GM18520 (cell line): ENCODE measurements around the gene ACAD9.
A peak's percentile ranks its signal among the peaks of the same experiment; 100 is the strongest.
"Not testable (repeated sequence)": the region's sequence is repeated elsewhere in the genome, so short reads cannot be mapped to it uniquely, and the experiment has no call there.

Source experiments
- ATAC-seq: cut with Tn5 transposase; IDR thresholded peaks from one replicate; pipeline ENCODE4 v1.9.1; 2021; ENCODE audit not compliant: unreplicated experiment

ACAD9 gene

DNA sequence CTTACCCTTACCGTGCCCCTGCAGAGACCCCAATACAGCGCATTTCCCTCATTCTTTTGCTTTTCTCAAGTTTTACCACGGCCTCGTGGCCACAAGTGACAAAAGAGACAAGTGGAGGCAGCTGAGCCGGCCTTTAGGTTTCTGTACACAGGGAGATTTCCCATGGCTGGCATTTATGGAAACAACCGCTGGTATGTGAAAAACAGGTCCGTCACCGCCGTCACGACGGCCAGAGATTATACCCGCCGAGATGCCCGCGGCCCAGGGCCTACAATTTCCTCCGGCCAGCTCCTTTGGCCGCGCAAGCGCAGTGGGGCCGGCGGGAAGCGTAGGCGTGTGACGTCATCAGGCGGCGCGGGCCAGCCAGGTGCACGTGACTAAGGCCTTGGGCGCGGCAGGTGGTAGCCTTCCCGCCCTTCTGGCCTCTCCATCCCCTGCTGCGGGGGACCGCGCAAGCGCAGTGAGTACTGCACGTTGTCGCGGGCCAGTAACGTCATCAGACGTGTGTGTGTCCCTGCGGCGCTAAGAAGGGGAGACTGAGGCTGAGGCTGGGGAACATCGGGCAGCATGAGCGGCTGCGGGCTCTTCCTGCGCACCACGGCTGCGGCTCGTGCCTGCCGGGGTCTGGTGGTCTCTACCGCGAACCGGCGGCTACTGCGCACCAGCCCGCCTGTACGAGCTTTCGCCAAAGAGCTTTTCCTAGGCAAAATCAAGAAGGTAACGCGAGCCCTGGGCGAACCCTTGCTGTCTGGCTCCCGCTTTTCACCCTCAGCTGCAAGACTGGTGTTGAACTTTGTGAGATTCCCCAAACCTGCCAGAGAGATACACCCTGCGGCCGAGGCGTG lies at the start of gene ACAD9:
Gene ACAD9 (plus strand): TSS at position 496 of the 845 bp plus-strand sequence. CDS start 72 bp downstream, at position 568.
- ATAC-seq: peak; percentile 87

DNA sequence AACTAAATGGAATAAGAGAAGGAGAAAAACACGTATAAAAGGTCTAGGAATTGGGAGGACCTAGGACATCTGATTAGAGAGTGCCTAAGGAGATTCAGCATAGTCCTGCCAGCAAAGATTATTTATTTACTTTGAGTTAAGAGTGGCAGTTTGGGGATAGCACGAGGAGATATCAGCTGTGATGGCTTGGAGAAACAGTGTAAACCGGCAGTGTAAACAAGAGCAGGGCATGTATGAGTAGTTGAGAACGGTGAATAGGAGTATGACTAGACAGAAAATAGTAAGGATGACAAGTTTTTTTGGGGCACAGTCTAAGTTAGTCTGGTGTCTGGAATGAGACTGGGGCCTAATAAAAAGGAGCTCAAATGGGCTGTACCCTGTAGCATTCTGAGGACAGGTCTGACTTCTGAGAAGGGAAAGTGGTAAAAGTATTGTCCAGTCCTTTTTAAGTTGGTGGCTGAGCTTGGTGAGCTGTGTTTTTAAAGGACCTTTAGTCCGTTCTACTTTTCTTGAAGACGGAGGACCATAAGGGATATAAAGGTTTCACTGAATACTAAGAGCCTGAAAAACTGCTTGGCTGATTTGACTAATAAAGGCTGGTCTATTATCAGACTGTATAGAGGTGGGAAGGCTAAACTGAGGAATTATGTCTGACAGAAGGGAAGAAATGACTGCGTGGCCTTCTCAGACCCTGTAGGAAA lies 49.3 kb upstream of the ACAD9 start:
- not testable (repeated sequence) for ATAC-seq

DNA sequence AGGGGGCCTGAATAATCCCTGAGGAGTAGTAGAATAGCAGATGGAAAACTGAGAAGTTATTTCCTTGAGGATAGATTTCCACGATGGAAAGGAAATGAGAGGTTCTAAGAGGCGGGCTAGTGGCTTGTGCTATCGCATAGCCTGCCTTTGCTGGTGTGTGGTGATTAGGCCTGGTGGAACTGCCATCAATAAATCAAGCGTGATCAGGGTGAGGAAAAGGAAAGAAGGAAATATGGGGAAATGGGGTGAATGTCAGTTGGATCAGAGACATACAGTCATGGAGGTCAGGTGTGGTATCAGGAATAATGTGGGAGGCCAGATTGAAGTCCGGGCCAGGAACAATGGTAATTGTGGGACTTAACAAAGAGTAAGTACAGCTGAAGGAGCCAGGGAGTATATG lies 48.7 kb upstream of the ACAD9 start:
- not testable (repeated sequence) for ATAC-seq

DNA sequence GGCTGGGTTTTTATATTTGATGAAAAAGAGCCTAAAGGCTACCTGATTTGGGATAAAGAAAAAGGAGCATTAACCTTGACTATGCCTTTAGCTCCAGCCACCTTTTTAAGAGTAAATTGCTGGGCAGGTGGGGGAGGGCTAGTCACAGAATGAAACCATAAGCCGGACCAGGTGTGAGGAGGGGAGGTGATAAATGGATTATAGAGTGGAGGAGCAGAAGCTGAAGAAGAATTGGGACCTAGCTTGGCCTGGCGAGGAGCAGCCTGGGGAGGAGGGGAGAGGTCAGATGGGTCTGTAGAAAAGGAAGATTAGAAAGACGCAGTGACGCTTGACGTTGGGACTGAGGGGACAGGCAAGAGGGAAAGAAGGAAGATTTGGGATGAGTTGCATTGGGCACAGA lies 46.4 kb upstream of the ACAD9 start:
- ATAC-seq: not testable (repeated sequence)

DNA sequence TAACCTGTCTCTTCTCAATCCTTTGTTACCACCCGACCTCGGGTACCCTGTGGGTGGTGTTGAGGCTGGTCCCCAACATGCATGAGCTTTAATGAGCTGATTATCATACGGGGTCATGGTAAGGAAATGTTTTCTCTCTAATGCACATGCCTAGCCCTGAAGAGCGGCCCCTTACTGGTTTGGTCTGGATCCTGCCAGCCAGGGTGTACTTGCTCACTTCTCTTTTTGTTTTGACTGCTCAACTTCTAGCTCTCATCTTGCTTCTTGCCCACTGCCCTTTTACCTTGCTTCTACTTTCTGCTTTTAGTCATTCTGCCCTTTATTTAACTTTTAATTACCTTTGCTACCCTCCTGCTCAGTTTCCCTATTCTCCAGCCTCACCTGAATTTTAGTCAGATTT lies 44.3 kb upstream of the ACAD9 start:
- ATAC-seq: no peak

DNA sequence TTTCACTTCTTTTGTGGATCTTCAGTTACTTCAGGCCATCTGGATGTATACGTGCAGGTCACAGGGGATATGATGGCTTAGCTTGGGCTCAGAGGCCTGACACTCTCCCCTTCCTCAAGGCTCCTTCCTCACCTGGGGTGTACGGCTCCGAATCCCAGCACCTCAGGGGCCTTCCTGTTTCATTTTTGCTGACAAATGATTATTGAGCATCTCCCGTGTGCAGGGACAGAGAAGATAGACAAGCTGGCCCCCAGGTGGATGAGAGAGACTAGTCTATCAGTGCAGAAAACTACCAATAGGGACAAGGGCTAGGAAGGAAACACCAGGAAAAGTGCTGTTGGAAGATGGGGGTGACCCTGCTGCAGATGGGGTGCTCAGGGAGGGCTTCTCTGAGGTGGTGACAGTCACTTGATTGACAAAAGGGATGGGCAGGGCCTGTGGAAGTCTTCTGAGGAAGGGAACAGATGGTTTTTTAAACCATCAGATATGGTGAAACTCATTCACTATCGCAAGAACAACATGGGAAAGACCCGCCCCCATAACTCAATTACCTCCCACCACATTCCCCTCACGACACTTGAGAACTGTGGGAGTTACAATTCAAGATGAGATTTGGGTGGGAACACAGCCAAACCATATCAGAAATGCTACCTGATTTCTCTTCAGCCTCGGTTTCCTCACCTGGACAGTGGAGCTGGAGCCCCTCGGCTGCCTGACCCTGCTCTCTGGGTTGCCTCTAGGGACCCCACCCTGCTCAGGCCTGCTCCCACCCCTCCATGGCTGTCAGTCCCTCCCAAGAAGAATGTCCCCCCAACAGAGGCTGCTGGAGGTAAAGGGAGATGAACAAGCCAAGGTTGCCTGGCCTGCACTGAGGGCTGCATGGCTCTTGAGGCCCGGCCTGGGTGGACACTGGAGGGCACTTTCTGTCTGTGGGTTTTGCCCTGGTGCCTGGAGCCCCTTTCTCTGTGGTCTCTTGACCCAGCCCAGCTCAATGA lies 37.2 kb upstream of the ACAD9 start:
- ATAC-seq: no peak

DNA sequence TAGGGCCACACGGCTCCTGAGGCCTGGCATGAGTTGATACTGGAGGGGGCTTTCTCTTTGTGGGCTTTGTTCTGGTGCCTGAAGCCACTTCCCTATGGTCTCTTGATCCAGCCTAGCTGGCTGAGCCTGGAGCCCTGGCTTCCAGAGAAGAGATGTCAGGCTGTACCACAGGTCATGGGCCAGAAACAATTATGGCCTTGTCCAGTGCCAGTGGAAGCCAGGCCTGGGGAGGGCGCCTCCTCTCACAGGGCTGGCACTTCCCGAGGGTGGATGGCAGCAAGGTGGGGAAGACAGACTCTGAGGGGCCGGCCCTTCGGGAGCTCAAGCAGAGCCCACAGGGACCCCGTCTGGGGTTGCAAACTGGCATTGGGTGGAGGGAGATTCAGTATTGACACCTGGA lies 34.9 kb upstream of the ACAD9 start:
- no peak for ATAC-seq

DNA sequence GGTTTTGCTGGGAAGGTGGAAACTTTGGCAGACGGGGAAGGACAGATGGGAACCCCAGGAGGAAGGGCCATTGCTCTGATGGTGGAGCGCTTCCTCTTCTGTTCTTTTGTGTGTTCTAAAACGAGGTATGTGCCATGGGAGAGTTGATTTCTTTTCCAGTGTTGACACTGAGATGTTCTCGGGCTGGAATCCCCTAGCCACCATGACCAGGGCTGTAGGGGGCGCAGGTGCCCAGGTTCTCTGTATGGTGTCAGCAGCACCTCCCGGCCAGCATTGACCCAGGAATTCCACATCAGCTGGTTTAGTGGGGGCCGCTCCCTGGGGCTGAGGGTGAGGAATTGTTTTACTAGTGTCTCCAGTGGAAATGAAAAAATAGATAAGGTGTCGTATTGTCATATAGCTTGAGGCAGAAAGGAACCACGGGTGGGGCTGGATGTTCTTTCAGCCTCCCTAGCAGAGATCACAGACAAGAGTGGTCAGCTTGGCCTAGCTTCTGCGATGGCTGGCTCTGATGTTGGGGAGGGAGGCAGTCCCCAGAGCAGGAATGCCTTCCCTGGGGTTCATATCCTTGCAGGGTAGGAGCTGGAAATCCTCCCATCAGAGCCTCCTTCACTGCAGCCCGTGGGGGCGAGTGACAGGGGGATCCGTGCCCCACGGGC lies 34.2 kb upstream of the ACAD9 start:
- no peak for ATAC-seq

DNA sequence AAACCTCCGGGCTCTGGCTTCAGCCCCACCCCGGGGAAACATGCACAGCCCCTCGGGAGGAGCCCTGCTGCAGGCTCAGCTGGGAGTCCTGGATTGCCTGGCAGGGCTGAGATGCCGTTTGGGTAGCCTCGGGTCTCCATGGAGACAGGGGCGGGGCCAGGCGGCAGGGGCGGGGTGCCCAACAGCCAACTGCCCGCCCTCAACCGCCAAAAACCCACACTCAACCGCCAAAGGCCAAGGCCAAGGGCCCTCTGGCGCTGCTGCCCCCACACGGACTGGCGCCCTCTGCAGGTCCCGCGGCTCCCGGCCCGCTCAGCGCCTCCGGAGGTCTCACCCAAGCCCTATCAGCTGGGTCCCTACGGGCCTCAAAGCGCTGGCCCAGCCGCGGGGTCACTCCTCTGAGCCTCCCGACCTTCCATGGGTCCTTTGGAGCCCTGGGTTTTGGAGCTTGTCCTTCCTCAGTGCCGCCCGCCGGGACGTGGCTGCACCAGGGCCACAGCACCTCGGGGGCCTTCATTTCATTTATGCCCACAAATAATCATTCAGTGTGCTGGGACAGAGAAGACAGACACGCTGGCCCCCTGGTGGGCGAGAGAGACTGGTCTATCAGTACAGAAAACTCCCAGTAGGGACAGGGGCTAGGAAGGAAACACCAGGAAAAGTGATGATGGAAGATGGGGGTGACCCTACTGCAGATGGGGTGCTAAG lies 33.5 kb upstream of the ACAD9 start:
- no peak for ATAC-seq

DNA sequence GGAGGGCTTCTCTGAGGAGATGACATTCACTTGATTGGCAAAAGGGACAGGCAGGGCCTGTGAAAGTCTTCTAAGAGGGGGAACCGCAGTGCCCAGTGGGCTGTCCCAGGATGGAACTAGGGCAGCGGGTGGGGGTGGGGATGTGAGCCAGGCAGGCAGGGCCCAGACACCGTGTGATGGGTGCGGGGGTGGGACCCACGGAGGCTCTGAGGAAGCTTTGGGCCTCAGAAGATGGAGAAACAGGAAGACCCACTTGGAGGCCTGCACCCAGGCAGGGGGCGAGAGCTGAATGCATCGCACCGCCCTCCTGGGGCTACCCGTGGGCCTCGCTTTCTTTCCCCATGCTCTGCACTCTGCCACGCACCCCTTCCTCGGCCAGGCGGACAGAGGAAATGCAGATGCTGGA lies 32.9 kb upstream of the ACAD9 start:
- ATAC-seq: no peak

DNA sequence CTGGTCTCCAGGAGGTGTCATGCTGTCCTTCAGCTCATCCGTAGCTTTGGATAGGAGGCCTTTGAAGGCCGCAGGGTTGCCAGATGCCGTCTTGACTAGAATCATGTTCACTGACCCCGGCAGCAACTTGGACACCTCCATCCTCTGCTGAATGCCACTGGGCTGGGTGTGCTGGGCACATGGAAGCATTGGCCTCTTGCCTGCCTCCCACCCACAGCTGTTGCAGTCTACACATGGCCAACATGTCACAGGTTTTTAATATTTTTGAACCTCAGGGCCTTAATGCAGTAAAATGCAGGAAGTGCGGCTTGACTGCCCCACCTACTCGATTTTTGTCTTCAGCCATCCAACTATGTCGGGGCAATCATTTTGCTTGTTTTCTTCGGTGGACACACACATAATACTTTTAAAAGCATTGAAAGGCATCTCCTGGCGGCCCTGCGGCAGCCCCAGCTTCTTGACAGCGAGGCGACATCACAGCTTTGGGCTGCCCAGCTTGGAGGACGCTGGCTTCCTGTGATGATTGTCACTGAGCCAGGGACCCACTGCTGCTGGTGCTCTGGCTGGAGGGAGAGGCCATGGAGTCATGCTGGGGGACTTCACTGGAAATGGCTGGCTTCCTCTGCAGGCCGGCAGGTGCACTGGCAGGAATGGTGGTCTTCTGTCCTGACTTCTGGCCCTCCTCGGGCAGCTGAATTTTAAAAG lies 31.6 kb upstream of the ACAD9 start:
- no peak for ATAC-seq

DNA sequence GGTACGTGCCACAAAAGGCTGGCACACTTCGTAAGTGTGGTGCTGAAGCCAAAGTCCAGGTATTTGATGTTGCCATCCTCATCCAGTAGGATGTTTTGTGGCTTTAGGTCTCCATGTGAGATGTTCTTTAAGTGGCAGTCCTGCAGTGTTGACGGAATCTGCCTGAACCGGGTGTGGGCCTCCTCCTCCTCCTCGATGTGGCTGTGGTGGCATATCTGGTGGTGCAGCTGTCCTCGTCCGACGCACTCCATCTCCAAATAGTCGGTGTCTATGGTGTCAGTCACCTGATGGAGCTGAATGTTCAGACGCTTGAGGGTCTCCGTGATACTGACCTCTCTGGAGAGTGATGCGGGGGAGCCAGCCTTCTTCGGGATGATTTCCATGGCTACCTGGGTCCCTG lies 30.5 kb upstream of the ACAD9 start:
- ATAC-seq: no peak

DNA sequence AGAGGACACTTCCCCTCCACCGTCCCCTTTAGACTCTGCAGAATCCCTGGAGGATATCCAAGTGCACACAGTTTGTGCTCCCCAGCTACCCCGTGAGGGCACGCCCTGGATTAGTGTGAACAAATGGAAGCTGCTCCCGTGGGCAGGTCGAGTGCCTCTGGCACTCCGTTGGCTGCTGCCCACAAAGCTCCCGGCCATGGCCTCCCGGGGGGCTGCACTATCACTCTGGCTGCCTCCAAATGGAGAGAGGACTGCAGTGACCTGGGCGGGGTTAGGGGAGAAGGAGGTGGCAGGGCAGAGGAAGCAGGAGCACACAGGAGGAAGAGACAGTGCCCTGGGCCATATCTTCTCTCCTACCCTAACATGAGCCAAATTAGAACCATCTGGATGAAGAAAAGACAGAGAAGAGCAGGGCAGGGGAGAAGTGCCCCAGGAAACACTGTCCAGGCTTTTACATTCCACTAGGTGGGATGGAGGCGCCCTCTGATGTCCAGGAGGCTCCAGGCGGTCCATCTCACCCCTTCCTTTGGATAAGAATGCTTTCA lies 29.4 kb upstream of the ACAD9 start:
- no peak for ATAC-seq

DNA sequence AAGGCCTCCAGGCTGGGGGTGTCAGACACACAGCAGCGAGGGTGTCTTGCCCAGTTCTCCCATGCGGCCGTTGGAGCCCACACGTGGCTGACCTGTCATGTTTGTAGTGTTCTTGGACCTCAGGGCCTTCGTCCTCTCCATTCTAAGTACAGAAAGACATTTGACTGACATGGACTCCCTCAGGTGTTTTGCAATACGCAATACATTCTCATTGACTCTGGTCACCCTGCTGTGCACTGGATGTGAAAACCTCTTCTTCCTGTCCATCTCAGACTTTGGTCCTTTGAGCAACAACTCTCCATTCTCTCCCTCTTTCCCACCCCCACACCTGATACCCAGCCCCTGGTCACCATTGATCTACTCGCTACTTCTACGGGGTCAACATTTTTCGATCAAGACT lies 28.9 kb upstream of the ACAD9 start:
- ATAC-seq: no peak

DNA sequence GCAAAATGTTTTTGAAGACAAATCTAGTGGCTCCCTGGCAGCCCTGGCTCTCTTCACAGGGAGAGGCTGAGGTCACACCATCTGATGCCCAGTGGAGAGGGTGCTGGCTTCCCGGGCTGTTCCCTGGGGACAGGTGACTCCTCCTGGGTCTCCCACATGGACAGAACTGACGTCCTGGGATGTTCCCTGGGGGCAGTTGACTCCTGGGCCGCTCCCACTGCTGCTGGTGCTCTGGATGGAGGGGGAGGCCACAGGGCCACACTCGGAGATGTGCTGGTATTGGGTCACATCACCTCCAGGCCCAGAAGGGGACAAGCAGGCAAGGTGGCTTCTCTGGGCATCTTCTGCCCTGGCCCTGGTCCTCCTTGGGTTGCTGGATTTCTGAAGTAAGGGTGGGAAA lies 27.8 kb upstream of the ACAD9 start:
- no peak for ATAC-seq

DNA sequence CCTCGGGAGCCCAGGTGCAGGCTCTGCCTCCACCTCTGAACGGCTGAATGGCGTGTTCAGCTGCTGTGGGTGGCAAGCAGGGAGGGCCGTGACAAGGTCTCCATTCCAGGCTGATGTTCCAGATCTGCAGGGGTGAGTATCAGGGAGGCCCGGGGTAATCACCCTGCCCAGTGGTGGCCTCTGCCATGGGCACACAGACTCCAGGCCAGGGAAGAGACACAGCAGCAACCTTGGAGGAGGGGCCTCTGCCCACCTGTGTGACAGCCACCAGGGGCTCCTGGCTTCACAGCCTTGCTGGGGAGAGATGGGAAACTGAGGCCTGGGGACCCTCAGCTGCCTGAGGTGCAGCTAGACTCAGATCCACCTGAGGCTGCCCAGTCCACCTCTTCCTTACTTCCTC lies 25.6 kb upstream of the ACAD9 start:
- ATAC-seq: no peak

DNA sequence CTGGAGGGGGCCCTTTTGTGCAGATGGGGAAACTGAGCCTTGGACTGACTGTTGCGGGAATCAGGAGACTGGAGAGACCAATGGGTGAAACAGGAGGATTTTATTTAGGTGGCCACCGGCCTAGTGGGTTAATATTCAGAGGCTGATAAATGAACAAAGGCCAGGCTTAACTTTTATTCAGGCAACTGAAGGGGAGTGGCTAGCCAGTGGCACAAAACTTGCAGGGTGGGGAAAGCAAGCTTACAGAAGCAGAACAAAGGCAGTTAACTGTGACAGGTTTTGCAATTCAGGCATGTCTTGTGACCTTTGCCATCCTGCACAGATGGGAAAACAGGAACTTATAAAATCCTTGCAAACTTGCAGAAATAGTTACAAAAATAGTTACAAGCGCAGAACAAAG lies 24.9 kb upstream of the ACAD9 start:
- no peak for ATAC-seq

DNA sequence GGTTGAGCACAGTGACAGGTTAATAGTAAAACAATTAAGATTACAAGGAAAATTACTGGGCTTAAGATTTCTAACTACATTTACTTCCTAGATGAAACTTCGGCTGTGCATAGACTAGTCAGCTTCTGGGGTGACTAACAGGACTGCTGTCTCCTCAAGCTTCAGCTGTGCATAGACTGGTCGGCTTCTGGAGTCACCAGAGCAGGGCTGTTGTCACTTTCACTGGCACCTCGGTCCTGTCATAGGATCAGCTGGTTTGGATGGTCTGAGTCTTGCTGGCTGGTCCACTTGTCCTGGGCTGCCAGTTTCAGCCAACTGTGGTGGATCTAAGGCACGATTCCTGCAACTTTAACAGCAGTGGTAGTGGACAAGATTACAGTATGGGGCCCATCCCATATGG lies 23.9 kb upstream of the ACAD9 start:
- no peak for ATAC-seq

DNA sequence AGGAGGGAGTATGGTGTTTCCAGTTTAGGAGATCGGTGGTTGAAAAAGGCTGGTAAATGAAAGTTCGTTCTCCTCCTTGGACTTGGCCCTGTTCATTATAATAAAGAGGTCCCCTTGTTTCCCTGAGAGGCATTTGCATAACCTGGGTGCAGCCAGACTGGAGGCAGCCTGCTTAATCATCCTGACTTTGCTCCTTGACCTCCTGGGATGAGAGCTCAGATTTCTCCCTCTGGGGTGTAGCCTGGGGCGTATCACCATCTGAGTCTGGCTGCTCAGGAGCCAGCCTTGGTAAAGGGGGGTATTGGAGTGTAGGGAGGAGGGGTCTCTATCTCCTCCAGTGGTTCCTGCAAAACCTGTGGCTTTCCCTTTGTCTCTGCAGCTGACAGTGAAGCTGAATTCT lies 21.3 kb upstream of the ACAD9 start:
- no peak for ATAC-seq
